Sigmoid colon (tissue), 7 donors: Measurements from ENCODE around the gene F11R. TPM values are rescaled to one million over a fixed set of nuclear protein-coding genes. Genes with fewer than 3 reads are reported as not detected.

ENCODE experiments used
- DNase-seq: peaks from one replicate; pipeline ENCODE4 v3.0.0-alpha.2; 2019
- H3K27ac ChIP-seq, 4 donors: fragments of 200-600 bp; sonication (generic); one replicate each; pipeline ENCODE4 v1.5.1; 2016 to 2019; ENCODE audit warnings: mild to moderate bottlenecking in 1 of 4
- H3K27me3 ChIP-seq, 3 donors: fragments of 200-600 bp; sonication (generic); one replicate each; pipeline ENCODE4 v1.5.1; 2019; ENCODE audit warnings: mild to moderate bottlenecking in 1 of 3
- H3K36me3 ChIP-seq, 4 donors: fragments of 200-600 bp; sonication (generic); one replicate each; pipeline ENCODE4 v1.5.1; 2016 to 2019
- H3K4me1 ChIP-seq, 4 donors: fragments of 200-600 bp; sonication (generic); one replicate each; pipeline ENCODE4 v1.5.1; 2017 to 2019
- H3K4me3 ChIP-seq, 4 donors: fragments of 200-600 bp; sonication (generic); one replicate each; pipeline ENCODE4 v1.5.1; 2017 to 2019; ENCODE audit warnings: mild to moderate bottlenecking in 2 of 4, moderate library complexity in 1 of 4
- H3K9me3 ChIP-seq, 4 donors: fragments of 200-600 bp in 3 of 4; sonication (generic) in 3 of 4; one replicate each; pipeline versions ENCODE4 v1.5.1 to v1.6.1; 2013 to 2019
- EP300 ChIP-seq, 4 donors: sonication (generic); formaldehyde crosslinking; IDR thresholded peaks; one replicate each; pipeline ENCODE4 v1.6.1; 2017; ENCODE audit warnings: antibody characterized with exemption in 4 of 4
- POLR2A ChIP-seq, 2 donors: fragments of 450-650 bp; IDR thresholded peaks; one replicate each; pipeline ENCODE4 v1.6.1; 2016; ENCODE audit warnings: antibody characterized with exemption in 2 of 2, mild to moderate bottlenecking in 2 of 2, moderate library complexity in 2 of 2
- POLR2AphosphoS5 ChIP-seq, 4 donors: sonication (generic); formaldehyde crosslinking; IDR thresholded peaks; one replicate each; pipeline ENCODE4 v1.6.1; 2017; ENCODE audit warnings: antibody characterized with exemption in 4 of 4
- WGBS, 2 donors: extraction: QIAGEN DNeasy Blood & Tissue Kit; methylation state at CpG; one replicate each; pipeline ENCODE4 v1.1.7; 2013; 5-methylcytosine and 5-hydroxymethylcytosine counted together
- intact Hi-C: fragments of 100-400 bp; cut with DNase I; formaldehyde crosslinking; loops from one replicate; pipeline ENCODE4 v1.15.1; 2023
- polyA plus RNA-seq, 3 donors: library from polyadenylated mRNA; stranded (reverse); fragments of 200-250 nt; gene quantifications; one replicate each; pipeline ENCODE4 v1.2.3, GENCODE V29; 2013
- total RNA-seq, 4 donors: library from RNA; depleted of rRNA; stranded (reverse); fragments of >200 nt; gene quantifications; one replicate each; pipeline ENCODE4 v1.1.0, GENCODE V29; 2016
- TF ChIP-seq, protein P1 (sequence below), 4 experiments: fragments of 450-650 bp in 3 of 4; fragments of 200-600 bp in 1 of 4; IDR thresholded peaks; one replicate each; pipeline ENCODE4 v1.5.1; 2016 to 2019; ENCODE audit warnings: antibody characterized with exemption in 4 of 4, mild to moderate bottlenecking in 3 of 4, moderate library complexity in 2 of 4
- donor health status: healthy with polysubstance abuse.
- donor health status: Bipolar disorder and iron deficiency.
- donor health status: healthy.

The F11R gene
- total and polyA plus RNA-seq, 7 donors = 2.7 to 96.7 (median 15.6) TPM

DNA sequence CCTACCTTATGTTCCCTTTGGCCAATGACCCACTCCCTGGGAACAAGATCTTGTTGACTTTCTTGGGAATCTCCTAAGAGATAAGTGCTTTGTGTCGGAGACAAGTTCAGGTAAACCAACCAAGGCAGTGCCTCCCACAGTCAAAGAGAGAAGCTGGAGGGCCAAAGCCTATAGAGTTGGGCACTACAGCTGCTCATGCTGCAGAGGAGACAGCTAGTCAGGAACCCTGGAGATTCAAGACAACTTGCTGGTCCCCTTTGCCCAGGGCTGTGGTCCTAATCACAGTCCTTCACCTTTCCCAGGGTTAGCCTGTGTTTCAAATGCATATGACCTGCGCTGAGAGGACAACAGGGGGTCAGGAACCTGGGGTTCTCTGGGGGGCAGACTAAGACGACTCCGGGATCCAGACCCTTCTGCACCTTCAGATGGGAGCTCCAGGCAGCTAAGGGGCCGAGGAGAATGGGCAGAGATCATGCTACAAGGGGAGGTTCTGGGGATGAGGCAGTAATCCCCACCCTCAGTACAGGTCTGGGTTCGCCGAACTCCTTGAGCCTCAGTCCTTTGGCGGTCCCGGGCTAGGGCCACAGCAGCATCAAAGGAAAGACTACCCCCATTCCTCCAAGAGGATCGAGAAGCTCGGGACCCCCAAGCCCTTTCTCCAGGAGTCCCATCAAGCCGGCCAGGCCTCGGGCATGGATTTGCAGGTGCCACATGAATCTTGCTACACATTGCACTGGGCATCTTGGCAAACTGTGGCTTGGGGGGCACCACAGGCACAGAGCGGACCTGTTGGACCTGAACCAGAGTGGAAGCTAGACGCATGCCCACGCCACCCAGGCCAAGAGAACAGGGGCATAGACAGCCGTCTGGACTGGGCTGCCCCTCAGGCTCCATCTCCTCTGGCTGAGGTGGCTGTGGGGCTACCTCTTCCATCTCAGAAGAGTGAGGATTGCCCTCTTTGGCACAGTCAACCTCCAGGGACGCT lies 26.8 kb upstream of the F11R start:
- intact Hi-C loops = loop anchor here (2.0 to 10.0 kb wide), 3 partner anchors 51 to 347 kb away; partner anchors contain the start of genes KLHDC9, NIT1 and PFDN2
- no peaks in the 10 kb centered on the region for H3K27me3 ChIP-seq
- peak overlapping the region in 1 of 4 donors; percentile 23 for H3K27ac ChIP-seq
- H3K36me3 ChIP-seq = peaks cover 0 to 4% (median 2%) of the 10 kb centered on the region in 4 donors
- peaks cover 0 to 20% (median 15%) of the 10 kb centered on the region in 4 donors for H3K4me1 ChIP-seq
- TF ChIP-seq, protein P1, sequence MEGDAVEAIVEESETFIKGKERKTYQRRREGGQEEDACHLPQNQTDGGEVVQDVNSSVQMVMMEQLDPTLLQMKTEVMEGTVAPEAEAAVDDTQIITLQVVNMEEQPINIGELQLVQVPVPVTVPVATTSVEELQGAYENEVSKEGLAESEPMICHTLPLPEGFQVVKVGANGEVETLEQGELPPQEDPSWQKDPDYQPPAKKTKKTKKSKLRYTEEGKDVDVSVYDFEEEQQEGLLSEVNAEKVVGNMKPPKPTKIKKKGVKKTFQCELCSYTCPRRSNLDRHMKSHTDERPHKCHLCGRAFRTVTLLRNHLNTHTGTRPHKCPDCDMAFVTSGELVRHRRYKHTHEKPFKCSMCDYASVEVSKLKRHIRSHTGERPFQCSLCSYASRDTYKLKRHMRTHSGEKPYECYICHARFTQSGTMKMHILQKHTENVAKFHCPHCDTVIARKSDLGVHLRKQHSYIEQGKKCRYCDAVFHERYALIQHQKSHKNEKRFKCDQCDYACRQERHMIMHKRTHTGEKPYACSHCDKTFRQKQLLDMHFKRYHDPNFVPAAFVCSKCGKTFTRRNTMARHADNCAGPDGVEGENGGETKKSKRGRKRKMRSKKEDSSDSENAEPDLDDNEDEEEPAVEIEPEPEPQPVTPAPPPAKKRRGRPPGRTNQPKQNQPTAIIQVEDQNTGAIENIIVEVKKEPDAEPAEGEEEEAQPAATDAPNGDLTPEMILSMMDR (IDR thresholded peaks at IDR 0.05) = no peak
- TF ChIP-seq POLR2A (IDR thresholded peaks at IDR 0.05) (no peak), POLR2AphosphoS5 (IDR thresholded peaks at IDR 0.05) (no peak)
- 96% methylated on average over 18 of the region's 18 CpGs for WGBS, 2 donors
- no peak overlapping the region for H3K4me3 ChIP-seq
- no peak for DNase-seq
- no peaks in the 10 kb centered on the region for H3K9me3 ChIP-seq

DNA sequence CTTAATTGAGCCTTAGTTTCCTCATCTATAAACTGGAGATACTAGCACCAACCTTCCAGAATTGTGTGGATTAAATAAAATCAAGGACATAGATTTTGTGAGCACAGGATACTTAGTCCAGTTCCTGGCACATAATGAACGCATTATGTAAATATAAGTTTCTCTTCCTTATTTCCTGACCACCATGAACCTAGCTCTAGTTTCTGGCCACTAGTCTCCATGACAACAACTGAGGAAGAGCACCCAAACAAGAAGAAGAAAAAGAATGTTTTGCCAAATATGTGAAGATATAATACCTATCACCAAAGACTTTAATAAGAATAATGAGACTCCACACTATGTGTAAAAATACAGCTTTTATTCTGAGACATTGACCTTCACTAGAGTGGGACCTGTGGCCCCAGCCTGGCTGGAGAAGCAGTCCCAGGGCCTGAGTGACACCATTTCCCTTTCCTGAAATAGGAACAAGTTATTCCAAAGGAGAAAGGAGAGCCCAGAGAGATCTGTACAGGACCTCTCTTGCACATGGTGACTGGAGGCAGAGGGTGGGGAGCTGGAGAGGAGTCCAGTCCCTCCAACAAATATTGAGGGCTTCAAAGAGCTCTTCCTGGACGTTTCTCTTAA lies 25.8 kb upstream of the F11R start:
- H3K36me3 ChIP-seq = peaks cover 9 to 14% (median 12%) of the 10 kb centered on the region in 4 donors
- peak overlapping the region; percentile 90 to 96 (median 94) for H3K27ac ChIP-seq
- H3K4me1 ChIP-seq = peaks cover 0 to 20% (median 15%) of the 10 kb centered on the region in 4 donors
- 38 to 52% methylated on average over 2 of the region's 2 CpGs for WGBS, 2 donors
- H3K27me3 ChIP-seq = no peaks in the 10 kb centered on the region
- intact Hi-C loops = loop anchor here (2.0 to 10.0 kb wide), 3 partner anchors 52 to 348 kb away; partner anchors contain the start of genes KLHDC9, NIT1 and PFDN2
- TF ChIP-seq, protein P1 (IDR thresholded peaks at IDR 0.05) = no peak
- no peak for TF ChIP-seq POLR2AphosphoS5 (IDR thresholded peaks at IDR 0.05)
- TF ChIP-seq POLR2A (IDR thresholded peaks at IDR 0.05) = no peak
- TF ChIP-seq EP300 (IDR thresholded peaks at IDR 0.05) = no peak
- H3K4me3 ChIP-seq = peak overlapping the region; percentile 74 to 88 (median 81)
- no peaks in the 10 kb centered on the region for H3K9me3 ChIP-seq
- no peak for DNase-seq

DNA sequence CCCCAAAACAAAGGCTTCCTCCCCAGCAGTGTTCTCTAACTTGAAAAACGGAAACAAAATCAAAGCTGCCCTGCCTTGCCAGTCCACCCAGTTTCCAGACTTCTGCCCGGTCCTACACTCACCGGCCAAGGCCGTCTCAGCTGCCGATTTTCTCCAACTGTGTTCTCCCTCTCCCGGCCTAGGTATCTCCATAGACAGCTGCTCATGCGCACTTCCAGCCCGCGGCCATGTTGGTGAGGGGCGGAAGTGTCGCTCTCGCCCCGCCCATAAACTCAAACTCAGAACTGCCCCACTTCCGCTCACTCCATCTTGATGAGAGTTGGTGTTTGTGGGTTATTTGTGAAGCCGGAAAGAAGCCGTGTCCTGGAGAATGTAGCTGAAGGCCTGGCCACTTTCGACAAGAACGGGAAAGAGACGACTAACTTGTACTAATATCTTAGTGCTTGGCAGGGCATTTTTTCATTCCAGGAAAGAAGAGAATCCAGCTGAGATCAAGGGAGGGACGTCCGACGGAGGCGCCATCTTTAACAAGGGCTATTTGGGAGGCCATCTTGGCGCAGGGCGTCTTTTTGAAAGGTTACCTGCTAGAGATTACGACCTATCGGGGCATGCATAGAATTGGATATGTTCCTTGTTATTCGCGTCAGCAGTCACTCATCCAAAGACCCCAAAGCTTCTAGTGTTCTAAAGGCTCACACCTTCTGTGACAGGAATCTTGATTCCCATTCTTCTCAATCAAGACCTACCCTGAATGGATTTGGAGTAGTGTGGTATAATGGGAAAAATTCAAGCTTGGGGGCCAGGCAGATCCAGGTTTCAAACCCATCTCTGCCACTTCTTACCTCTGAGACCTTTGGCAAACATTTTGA lies 25.0 kb upstream of the F11R start, which contains the start of gene USF1:
USF1 (minus strand) TSS at position 242 of the 869 bp plus-strand sequence. CDS start 2,702 bp downstream, outside the sequence.
- 0 to 1% methylated on average over 29 of the region's 29 CpGs for WGBS, 2 donors
- H3K36me3 ChIP-seq = peaks cover 13 to 22% (median 19%) of the 10 kb centered on the region in 4 donors
- intact Hi-C loops = loop anchor here (2.0 to 10.0 kb wide), 3 partner anchors 53 to 349 kb away; partner anchors contain the start of genes KLHDC9, NIT1 and PFDN2

More for the DNA sequence above, 25.0 kb upstream of the F11R start, which contains the start of gene USF1:
- peak within 1 kb of the TSS; percentile 90 to 96 (median 94) for H3K27ac ChIP-seq
- peaks cover 0 to 20% (median 15%) of the 10 kb centered on the region in 4 donors for H3K4me1 ChIP-seq
- H3K9me3 ChIP-seq = no peaks in the 10 kb centered on the region
- H3K27me3 ChIP-seq = no peaks in the 10 kb centered on the region
- H3K4me3 ChIP-seq = peak within 1 kb of the TSS; percentile 74 to 88 (median 81)
- DNase-seq = peak; percentile 96
- TF ChIP-seq POLR2AphosphoS5 (IDR thresholded peaks at IDR 0.05) (peak; percentile 69 to 86 (median 78)), POLR2A (IDR thresholded peaks at IDR 0.05) (peak; percentile 48 to 61), EP300 (IDR thresholded peaks at IDR 0.05) (no peak)
- TF ChIP-seq, protein P1 (IDR thresholded peaks at IDR 0.05) = no peak
